H1 (cell line): ENCODE data around the gene TESMIN. TPM values are rescaled to one million over a fixed set of nuclear protein-coding genes. Genes with fewer than 3 reads are reported as not detected.

Source experiments
- ASH2L ChIP-seq: fragments of 200-600, 300-600 bp; sonication (generic); IDR thresholded peaks from one replicate; pipeline ENCODE4 v1.7.1; 2017; ENCODE audit warnings: low read length
- CEBPB ChIP-seq: IDR thresholded peaks from 2 replicates; pipeline ENCODE4 v1.6.1; 2012; ENCODE audit warnings: low read depth, low read length
- polyA plus RNA-seq, 7 experiments: library from polyadenylated mRNA; depleted of rRNA in 3 of 7; stranded (reverse) in 5 of 7; unstranded in 2 of 7; fragments of >200 nt in 5 of 7; fragments of 200-250 nt in 2 of 7; gene quantifications; 1 replicate in 5 of 7; 2 replicates in 1 of 7; 4 replicates in 1 of 7; pipeline versions ENCODE4 v1.2.1 to v1.2.3, GENCODE V29; 2011 to 2013; ENCODE audit warnings: missing spikeins in 2 of 7, mixed read lengths in 2 of 7
- total RNA-seq: library from RNA; stranded (reverse); fragmentation: NEBNext Ultra II Directional; extraction: Animal tissue kit (Norgen Biotek cat#: 25700); gene quantifications from 2 replicates; pipeline ENCODE4 v1.2.1, GENCODE V29; 2021
- TF ChIP-seq, protein P1 (sequence below): fragments of 300-600 bp; sonication (generic); IDR thresholded peaks from 2 replicates; pipeline ENCODE4 v1.7.1; 2012; ENCODE audit warnings: low read length, moderate library complexity, mild to moderate bottlenecking, inconsistent platforms; ENCODE audit not compliant: insufficient replicate concordance

Gene TESMIN
- total and polyA plus RNA-seq, 2 of the 8 experiments (the other 6 are each of a cell fraction or from before 2014, with no cell fraction given) = 22.6 to 61.1 TPM

DNA sequence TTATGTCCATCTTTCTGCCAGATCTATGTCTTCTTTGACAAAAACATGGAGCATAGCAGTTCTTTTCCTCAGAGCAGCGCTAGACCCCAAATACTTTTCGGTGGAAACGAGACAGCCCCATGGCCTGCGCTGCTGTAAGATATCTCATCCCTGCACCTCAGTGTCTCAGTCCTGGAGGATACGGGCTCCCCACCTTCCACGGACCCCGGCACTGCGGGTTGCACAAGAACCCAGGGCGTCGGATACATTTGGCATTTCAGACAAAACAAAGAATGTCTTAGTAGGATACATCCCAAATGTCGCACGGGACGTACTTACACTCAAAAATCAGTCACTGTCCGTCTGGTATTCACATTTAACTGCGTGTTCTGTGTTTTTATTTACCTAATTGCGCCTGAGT lies 76.9 kb downstream of the TESMIN start (continued):
- TF ChIP-seq, protein P1, sequence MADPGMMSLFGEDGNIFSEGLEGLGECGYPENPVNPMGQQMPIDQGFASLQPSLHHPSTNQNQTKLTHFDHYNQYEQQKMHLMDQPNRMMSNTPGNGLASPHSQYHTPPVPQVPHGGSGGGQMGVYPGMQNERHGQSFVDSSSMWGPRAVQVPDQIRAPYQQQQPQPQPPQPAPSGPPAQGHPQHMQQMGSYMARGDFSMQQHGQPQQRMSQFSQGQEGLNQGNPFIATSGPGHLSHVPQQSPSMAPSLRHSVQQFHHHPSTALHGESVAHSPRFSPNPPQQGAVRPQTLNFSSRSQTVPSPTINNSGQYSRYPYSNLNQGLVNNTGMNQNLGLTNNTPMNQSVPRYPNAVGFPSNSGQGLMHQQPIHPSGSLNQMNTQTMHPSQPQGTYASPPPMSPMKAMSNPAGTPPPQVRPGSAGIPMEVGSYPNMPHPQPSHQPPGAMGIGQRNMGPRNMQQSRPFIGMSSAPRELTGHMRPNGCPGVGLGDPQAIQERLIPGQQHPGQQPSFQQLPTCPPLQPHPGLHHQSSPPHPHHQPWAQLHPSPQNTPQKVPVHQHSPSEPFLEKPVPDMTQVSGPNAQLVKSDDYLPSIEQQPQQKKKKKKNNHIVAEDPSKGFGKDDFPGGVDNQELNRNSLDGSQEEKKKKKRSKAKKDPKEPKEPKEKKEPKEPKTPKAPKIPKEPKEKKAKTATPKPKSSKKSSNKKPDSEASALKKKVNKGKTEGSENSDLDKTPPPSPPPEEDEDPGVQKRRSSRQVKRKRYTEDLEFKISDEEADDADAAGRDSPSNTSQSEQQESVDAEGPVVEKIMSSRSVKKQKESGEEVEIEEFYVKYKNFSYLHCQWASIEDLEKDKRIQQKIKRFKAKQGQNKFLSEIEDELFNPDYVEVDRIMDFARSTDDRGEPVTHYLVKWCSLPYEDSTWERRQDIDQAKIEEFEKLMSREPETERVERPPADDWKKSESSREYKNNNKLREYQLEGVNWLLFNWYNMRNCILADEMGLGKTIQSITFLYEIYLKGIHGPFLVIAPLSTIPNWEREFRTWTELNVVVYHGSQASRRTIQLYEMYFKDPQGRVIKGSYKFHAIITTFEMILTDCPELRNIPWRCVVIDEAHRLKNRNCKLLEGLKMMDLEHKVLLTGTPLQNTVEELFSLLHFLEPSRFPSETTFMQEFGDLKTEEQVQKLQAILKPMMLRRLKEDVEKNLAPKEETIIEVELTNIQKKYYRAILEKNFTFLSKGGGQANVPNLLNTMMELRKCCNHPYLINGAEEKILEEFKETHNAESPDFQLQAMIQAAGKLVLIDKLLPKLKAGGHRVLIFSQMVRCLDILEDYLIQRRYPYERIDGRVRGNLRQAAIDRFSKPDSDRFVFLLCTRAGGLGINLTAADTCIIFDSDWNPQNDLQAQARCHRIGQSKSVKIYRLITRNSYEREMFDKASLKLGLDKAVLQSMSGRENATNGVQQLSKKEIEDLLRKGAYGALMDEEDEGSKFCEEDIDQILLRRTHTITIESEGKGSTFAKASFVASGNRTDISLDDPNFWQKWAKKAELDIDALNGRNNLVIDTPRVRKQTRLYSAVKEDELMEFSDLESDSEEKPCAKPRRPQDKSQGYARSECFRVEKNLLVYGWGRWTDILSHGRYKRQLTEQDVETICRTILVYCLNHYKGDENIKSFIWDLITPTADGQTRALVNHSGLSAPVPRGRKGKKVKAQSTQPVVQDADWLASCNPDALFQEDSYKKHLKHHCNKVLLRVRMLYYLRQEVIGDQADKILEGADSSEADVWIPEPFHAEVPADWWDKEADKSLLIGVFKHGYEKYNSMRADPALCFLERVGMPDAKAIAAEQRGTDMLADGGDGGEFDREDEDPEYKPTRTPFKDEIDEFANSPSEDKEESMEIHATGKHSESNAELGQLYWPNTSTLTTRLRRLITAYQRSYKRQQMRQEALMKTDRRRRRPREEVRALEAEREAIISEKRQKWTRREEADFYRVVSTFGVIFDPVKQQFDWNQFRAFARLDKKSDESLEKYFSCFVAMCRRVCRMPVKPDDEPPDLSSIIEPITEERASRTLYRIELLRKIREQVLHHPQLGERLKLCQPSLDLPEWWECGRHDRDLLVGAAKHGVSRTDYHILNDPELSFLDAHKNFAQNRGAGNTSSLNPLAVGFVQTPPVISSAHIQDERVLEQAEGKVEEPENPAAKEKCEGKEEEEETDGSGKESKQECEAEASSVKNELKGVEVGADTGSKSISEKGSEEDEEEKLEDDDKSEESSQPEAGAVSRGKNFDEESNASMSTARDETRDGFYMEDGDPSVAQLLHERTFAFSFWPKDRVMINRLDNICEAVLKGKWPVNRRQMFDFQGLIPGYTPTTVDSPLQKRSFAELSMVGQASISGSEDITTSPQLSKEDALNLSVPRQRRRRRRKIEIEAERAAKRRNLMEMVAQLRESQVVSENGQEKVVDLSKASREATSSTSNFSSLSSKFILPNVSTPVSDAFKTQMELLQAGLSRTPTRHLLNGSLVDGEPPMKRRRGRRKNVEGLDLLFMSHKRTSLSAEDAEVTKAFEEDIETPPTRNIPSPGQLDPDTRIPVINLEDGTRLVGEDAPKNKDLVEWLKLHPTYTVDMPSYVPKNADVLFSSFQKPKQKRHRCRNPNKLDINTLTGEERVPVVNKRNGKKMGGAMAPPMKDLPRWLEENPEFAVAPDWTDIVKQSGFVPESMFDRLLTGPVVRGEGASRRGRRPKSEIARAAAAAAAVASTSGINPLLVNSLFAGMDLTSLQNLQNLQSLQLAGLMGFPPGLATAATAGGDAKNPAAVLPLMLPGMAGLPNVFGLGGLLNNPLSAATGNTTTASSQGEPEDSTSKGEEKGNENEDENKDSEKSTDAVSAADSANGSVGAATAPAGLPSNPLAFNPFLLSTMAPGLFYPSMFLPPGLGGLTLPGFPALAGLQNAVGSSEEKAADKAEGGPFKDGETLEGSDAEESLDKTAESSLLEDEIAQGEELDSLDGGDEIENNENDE = no peak
- TF ChIP-seq CEBPB (no peak), ASH2L (no peak)
